ENCODE data around the gene PTBP3. TPM values are rescaled to one million over a fixed set of nuclear protein-coding genes. Genes with fewer than 3 reads are reported as not detected.
"Not testable (repeated sequence)": the region's sequence is repeated elsewhere in the genome, so short reads cannot be mapped to it uniquely, and the experiment has no call there.

PTBP3 gene
- polyA plus RNA-seq, 4 donors: 80.3 to 110 (median 84.2) TPM

DNA sequence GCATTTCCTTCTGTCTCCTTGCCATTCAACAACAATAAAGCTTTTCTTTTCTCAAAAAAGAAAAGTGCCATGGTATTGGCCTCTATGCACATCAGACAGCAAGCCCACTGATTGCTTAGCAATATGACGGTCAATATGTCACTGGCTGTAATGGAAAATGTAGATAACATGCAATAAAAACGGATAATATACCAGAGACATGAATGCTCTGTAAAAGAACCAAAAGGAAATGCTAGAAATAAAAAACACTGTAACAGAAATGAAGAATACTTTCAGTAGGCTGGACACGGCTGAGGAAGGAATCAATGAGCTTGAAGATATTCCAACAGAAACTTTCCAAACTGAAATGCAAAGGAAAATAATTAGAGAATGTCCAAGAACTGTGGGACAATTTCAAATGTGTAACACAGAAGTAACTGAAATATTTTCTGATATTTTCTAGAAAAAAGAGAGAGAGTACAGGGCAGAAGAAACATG is 10.0 kb downstream of the PTBP3 start:
- no peak for DNase-seq (ENCODE audit: low read depth in 4 of 4, low spot score in 2 of 4)

DNA sequence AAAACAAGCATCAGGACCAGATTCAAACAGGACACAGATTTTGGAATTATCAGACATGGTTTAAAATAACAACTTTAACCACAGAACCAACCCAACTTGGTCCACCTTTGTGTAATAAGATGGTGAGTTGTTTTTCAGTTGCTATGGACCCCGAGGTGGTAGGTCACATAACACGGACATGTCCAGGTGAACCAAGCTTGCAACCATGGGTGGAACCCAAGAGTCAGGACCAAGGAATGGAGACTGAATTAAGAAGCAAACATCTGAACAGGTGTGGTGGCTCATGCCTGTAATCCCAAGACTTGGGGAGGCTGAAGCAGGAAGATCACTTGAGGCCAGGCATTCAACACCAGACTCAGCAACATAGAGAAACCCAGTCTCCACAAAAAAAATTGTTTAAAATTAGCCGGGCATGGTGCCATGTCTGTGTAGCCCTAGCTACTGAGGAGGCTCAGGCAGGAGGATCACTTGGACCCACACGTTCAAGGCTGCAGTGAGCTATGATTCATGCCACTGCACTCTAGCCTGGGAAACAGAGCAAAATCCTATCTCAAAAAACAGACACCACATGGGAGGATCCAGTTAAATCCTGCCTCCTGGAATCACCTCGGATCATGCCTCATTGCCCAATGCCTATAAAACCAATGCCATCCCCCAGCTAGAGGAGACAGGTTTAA is 10.6 kb downstream of the PTBP3 start:
- DNase-seq (ENCODE audit: low read depth in 4 of 4, low spot score in 2 of 4): no peak

DNA sequence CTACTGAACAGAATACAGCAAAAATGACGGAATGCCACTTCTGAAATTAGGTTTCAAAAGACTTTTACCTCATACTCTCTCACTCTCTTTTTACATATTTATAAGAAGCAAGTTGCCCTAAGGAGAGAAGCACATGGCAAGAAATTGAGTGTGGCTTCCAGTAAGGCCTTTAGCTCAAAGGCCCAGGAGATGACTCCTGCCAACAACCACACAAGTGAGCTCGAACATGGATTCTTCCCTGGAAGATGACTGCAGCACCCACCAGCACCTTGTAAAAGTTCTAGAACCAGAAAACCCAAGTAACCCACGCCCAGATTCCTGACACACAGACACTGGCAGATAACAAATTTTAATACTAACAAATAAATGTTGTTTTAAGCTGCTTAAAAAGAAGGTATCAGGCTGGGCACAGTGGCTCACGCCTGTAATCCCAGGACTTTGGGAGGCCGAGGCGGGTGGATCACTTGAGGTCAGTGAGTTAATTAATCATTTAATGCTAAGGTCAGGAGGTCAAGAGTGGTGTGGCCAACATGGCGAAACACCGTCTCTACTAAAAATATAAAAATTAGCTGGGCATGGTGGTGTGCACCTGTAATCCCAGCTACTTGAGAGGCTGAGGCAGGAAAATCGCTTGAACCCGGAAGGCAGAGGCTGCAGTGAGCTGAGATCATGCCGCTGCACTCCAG is 17.0 kb downstream of the PTBP3 start:
- DNase-seq (ENCODE audit: low read depth in 4 of 4, low spot score in 2 of 4): no peak

DNA sequence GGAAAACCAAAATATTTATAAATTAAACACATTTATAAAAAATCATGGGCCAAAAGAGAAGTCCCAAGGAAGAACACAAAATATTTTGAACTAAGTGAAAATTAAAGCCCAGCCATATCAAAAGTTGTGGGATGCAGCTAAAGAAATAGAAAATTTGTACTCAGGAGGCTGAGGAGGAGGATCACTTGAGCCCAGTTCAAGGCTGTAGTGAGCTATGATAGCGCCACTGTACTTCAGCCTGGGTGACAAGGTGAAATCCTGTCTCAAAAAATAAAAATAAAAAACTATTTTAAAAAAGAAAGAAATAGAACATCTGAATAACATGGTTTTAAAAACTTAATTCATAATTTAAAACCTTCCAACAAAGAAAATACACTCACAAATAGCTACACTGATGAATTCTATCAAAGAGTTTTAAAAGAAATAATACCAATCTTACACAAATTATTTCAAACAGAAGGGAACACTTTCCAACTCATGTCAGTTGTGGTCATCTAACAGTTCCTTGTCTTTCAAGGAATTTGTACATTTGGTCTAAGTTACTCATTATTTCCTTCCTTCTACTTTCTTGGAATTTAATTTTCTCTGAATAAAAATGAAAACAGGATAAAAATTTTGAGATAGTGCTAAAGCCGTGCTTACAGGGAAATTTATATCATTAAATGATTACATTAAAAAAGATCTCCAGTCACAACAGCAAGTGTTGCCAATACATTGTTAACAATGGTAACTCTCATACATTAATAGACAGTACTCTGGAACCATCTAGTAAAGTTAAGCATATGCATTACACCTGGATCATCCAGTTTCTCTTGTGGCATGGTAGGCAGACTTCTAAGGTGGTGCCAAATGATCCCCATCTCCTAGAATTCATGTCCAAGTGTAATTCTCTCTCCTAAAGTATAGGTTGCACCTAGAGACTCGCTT is 17.8 kb downstream of the PTBP3 start:
- no peak for DNase-seq (ENCODE audit: low read depth in 4 of 4, low spot score in 2 of 4)

DNA sequence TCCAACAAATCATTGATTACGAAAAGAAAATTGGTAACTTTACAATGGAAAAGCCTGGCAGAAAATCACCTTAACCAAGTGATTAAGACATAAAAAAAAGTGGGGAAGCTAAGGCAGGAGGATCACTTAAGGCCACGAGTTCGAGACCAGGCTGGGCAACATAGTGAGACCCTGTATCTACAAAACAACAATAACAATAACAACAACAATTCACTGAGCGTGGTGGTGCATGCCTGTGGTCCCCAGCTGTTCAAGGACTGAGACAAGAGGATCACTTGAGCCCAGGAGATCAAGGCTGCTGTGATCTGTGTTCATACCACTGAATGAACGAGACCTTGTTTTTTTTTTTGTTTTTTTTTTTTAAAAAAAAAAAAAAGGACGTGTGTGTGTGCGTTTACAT is 21.3 kb downstream of the PTBP3 start:
- DNase-seq (ENCODE audit: low read depth in 4 of 4, low spot score in 2 of 4): no peak

DNA sequence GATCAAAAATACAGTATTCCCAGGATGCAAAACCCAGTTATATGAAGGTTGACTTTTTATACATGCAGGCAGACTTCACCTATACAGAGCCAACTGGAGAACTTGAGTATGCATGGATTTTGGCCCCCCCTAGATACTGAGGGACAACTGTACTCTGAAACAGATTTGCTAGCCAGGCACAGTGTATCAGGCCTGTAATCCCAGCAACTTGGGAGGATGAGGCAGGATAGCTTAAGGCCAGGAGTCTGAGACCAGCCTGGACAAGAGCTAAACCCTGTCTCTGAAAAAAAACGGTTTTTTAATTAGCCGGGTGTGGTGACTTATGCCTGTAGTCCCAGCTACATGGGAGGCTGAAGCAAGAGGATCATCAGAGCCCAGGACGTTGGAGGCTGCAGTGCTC is 21.9 kb downstream of the PTBP3 start:
- DNase-seq (ENCODE audit: low read depth in 4 of 4, low spot score in 2 of 4): no peak

DNA sequence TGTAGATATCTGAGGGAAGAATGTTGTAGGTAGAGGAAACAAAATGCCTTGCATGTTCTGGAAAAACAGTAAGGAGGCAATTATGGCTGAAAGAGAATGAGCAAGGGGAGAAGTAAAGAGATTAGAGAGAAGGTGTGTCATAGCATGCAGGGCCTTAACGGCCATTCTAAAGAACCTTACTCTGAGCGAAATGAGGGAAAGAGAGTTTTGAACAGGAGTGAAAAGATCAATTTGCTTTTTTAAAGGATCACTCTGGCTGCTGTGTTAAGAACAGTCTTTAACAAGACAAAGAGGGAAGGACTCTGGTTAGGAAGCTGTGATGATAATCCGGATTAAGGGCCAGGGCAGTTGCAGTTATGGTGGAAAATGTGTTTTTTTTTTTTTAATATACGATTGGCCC is 22.6 kb downstream of the PTBP3 start:
- no peak for DNase-seq (ENCODE audit: low read depth in 4 of 4, low spot score in 2 of 4)

DNA sequence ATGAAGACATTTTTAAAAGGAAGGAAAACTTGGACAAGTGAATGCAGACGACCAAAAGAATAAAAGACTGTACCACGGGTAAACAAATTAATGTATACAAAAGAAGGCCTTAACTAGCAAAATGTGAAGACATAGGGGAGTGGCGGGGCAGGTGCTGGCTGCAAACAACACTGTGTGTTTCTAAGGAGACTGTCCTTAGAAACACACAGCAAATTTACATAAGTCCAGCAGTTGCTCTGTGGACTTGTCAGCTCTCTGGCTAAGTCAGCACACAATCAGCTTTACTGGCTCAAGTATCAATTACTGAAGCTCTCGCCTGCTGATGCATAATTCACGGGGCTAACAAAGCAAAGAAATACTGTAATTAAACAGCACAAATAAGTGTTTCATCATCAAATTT is 24.8 kb downstream of the PTBP3 start:
- DNase-seq (ENCODE audit: low read depth in 4 of 4, low spot score in 2 of 4): no peak

DNA sequence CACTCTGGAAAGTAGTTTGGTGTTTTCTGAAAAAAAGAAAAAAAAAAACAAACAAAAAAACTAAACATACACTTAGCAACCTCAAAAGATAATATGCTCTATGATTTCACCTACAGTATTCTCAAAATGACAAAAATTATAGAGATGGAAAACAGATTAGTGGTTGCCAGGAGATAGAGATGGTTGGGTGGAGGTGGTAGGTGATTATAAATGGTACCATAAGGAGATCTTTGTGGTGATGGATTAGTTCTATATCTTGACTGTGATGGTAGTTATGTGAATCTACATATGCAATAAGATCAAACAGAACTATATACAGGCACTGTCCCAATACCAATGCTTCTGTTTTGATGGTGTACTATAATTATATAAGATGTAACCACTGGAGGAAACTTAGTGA is 32.0 kb downstream of the PTBP3 start:
- DNase-seq (ENCODE audit: low read depth in 4 of 4, low spot score in 2 of 4): no peak

DNA sequence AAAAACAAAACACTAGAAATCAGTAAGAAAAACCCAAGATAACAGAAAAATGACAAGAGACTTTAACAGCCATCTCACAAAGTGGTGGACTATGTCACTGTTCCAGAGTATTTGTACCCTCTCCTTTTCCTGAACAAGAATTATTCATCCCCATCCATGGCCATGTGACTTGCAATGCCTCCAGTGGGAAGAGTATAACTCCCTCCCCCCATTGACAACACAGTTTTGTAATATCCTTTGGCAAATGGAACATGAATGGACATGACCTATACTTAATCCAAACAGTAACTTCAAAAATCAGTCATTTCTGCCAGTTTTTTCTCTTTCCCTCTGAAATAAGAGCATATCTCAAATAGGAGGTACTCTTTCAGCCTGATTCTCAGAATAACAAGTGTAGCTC is 33.9 kb downstream of the PTBP3 start:
- DNase-seq (ENCODE audit: low read depth in 4 of 4, low spot score in 2 of 4): no peak

DNA sequence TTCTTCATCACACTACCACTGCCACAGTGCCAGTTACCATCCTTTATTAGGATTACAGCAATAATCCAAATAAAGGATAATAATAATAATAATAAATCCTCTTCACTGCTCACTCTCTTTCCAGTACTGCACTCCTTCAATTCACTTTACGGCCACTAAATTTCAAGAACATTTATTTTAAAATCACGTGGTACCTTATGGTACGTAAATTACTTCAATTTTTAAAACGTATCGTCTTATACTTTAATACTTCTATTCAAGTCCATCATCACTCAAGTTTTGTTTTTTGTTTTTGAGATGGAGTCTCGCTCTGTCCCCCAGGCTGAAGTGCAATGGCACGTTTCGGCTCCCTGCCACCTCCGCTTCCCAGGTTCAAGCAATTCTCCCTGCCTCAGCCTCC is 36.5 kb downstream of the PTBP3 start:
- DNase-seq (ENCODE audit: low read depth in 4 of 4, low spot score in 2 of 4): no peak

DNA sequence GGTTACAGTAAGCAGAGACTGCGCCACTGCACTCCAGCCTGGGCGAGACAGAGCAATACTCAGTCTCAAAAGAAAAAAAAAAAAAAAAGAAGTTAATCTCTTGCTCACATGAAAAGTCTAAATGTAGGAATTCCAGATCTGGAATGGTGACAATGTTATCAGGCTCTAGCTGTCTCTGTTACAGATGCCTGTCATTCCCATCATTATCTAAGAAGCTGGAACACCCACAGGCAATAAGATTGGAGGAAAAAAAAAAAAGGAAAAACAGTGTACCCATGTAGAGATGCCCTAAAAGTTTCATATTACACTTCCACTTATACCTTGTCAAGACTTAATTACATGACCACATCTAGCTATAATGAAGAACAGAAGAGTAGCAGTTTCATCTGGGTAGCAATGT is 38.2 kb downstream of the PTBP3 start:
- DNase-seq (ENCODE audit: low read depth in 4 of 4, low spot score in 2 of 4): no peak

DNA sequence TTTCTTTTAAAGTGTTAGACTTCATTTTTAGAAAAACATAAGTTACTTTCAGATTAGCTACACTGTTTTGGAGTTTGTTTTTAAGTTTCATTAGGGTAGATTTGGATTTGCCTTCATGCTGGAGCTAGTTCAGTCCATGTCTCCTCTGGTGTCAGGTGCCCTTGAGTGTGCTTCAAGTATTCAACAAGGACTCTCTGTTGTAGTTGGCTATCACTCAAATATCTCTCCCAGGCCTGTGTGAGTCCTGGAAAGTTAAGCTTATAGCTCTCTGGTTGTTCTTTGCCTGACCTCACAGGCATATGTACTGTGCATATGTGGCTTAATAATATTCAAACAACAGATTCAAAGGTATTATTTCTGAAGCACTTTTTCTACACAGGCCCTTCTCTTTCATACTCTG is 45.4 kb downstream of the PTBP3 start:
- no peak for DNase-seq (ENCODE audit: low read depth in 4 of 4, low spot score in 2 of 4)

DNA sequence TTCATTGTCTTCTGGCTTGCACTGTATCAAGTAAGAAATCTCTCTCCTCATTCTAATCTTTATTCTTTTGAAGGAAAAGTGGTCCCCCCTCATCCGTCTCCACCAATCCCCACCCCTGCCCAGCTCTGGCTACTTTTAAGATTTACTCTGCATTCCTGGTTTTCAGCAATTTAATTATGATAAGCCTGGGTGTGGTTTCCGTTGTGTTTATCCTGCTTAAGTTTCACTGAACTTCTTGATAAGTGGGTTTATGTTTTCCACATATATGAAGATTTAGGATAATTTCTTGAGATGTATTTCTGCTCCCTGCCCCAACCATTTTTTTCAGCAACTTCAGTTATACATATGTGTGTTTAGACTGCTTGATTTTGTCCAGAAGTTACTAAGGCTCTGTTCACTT is 46.5 kb downstream of the PTBP3 start:
- DNase-seq (ENCODE audit: low read depth in 4 of 4, low spot score in 2 of 4): no peak

DNA sequence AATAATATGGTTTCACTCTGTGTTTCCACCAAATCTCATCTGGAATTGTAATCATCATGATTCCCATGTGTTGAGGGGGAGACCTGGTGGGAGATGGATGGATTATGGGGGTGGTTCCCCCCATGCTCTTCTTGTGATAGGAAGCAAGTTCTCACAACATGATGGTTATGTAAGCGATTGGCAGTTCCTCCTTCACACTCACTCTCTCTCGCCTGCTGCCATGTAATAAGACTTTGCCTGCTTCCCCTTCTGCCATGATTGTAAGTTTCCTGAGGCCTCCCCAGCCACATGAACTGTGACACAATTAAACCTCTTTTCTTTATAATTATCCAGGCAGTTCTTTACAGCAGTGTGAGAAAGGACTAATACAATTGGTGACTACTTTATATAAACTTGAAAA is 48.4 kb downstream of the PTBP3 start:
- no peak for DNase-seq (ENCODE audit: low read depth in 4 of 4, low spot score in 2 of 4)

DNA sequence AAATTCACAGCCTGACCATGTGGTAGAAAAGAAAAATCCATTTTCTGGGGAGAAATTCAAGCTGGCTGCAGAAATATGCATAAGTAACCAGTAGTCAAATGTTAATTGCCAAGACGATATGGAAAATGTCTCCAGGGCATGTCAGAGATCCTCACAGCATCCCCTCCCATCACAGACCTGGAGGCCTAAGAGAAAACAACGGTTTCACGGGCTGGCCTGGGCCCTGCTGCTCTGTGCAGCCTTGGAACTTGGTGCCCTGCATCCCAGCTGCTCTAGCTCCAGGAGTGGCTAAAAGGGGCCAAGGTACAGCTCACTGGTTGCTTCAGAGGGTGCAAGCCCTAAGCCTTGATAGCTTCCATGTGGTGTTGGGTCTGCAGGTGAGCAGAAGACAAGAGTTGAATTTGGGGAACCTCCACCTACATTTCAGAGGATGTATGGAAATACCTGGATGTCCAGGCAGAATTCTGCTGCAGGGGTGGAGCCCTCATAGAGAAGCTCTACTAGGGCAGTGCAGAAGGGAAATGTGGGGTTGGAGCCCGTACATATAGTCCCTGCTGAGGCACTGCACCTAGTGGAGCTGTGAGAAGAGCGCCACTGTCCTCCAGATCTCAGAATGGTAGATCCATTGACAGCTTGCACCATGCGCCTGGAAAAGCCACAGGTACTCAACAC is 49.7 kb downstream of the PTBP3 start:
- no peak for DNase-seq (ENCODE audit: low read depth in 4 of 4, low spot score in 2 of 4)

DNA sequence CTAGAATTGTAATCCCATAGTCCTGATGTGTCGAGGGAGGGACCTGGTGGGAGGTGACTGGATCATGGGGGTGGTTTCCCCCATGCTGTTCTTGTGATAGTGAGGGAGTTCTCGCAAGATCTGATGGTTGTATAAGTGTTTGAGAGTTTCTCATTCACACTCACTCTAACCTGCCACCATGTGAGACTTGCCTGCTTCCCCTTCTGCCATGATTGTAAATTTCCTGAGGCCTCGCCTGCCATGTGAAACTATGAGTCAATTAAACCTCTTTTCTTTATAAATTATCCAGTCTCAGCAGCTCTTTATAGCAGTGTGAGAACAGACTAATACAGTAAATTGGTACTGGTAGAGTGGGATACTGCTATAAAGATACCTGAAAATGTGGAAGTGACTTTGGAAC is 50.6 kb downstream of the PTBP3 start:
- not testable (repeated sequence) for DNase-seq (ENCODE audit: low read depth in 4 of 4, low spot score in 2 of 4)

DNA sequence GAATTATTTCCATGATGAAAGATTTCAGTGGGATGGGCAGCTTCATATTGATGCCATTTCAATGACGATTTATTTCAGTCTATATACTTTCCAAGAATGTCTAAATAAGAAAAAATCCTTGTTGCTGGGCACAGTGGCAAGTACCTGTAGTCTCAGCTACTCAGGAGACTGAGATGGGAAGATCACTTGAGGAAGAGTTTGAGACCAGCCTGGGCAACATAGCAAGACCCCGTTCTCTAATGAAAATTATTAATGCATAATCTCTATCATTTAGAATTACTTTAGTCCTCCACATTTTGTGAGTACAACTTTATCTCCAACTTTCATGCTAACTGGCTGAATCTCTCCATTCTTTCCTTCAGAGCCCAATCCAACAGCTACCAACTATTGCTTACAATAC is 52.5 kb downstream of the PTBP3 start:
- no peak for DNase-seq (ENCODE audit: low read depth in 4 of 4, low spot score in 2 of 4)

DNA sequence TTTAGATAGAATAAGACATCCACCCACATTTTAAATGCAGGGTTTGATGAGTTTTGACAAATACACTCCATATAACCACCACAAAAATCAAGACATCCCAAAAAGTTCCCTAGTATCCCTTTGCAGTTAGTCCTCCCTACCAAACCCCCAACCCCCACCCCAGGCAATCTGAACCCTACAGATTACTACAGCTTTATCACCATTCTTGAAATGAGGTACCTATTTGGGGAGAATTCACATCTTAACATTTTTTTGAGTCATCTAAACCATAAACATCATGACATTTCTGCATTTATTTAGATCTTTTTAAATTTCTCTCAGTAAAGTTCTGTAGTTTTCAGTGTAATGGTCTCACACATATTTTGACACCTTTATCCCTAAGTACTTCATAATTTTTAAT is 53.9 kb downstream of the PTBP3 start:
- DNase-seq (ENCODE audit: low read depth in 4 of 4, low spot score in 2 of 4): no peak

DNA sequence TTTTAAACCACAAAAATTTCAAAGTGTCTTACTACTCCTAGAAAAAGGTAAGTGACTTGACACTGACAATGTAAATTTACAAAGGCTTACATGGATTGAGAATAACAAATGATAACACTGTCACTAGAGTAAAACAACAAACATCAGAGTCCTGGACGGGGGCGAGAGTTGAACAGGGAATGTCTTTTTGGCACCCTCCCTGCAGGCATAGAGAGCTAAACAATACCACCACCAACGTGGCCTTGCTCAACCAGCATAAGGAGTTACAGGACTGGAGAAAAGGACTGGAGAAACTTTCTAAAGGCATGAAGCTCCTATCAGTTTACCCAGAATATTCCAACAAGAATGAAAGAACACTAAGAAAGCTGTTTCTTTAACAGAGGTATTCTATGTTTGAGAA is 55.3 kb downstream of the PTBP3 start:
- DNase-seq (ENCODE audit: low read depth in 4 of 4, low spot score in 2 of 4): no peak

DNA sequence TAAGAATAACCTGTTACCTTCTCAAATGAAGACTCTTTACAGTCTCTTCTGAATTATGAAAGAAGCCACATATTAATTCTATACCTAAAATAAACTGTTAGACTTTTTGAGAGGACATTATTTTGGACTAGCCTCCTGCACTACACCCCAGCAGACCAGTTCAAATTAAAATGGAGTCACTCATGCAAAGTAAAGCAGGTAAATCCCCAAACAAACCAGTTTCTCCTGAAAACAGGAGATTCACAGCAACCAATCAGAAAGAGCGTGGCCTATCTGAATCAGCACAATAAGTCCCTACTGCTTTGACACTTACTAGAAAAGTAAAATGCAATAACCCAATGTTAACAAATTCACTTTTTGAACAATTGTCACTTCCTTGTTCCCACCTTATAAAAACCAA is 58.8 kb downstream of the PTBP3 start:
- DNase-seq (ENCODE audit: low read depth in 4 of 4, low spot score in 2 of 4): no peak
